Glomerular endothelial cell (primary cell): Measurements from ENCODE around the gene AUH. TPM values are rescaled to one million over a fixed set of nuclear protein-coding genes. Genes with fewer than 3 reads are reported as not detected.

Source experiments
- DNase-seq: peaks from one replicate; pipeline ENCODE4 v3.0.0-alpha.2; 2011; ENCODE audit warnings: low read depth, low spot score; ENCODE audit errors: extremely low read depth
- total RNA-seq: library from RNA; depleted of rRNA; stranded (reverse); fragments of >200 nt; gene quantifications from 2 replicates; pipeline ENCODE4 v1.2.3, GENCODE V29; 2015

The AUH gene
- total RNA-seq, 1 donor from 2014 or later: 10.2 TPM

DNA sequence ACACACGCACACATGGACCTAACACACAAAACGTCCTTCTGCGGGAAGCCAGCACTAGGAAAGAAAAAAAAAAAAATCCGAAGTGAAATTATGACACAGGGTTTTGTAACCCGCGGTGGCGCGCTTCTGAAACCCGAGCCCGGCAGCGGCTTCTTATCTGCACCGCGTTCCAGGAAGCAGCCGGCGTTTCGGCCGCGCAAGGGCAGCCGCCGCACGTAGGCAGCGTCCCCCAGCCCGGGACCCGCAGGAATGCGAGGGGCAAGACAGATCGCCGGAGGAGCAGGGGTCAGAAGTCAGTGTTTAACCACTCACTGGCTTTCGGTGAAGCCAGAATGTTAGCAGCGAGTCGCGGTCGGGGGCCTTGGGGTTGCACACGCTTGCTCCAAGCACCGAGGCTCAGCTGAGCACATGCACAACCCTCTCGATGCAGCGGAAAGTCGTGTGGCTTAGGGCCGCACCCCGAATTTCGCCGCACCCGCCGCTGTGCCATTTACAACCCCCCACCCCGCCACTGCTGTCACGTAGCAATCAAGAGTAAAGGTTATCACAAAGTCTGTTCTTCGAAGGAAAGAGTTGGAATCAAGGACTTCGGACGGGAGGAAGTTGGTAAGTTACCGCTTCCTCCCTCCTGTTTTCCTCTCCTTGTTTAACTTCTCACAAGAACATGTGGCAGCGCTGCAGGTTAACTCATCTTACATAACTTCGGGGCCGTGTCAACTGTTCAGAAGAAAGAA lies 167.9 kb downstream of the AUH start:
- DNase-seq: peak; percentile 44

DNA sequence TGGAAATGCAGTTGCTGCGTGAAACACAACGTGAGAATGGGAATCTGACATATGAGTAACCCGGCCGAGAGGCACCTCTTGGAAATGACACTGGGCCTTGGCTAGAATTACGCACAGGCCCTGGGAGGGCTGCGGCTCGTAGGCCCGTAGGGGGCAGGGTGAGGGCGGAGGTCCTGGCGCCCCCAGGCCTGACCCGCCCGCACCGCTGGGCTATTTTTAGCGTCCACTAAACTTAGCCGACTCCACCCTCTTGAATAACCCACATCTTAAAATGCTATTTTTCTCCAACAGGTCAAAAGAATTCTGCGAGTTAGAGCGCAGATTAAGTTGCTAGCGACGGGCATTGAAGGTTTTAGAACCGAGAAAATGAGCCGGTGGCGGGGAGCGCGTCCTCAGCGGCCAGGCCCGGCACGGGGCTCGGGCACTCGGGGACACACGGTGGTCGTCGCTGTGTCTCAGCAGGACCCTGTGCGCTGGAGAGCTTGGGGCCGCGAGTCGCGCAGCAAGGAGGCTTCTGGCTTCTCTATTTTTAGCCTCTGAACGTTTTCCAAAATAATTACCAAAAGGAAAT lies 168.5 kb downstream of the AUH start:
- peak; percentile 94 for DNase-seq

DNA sequence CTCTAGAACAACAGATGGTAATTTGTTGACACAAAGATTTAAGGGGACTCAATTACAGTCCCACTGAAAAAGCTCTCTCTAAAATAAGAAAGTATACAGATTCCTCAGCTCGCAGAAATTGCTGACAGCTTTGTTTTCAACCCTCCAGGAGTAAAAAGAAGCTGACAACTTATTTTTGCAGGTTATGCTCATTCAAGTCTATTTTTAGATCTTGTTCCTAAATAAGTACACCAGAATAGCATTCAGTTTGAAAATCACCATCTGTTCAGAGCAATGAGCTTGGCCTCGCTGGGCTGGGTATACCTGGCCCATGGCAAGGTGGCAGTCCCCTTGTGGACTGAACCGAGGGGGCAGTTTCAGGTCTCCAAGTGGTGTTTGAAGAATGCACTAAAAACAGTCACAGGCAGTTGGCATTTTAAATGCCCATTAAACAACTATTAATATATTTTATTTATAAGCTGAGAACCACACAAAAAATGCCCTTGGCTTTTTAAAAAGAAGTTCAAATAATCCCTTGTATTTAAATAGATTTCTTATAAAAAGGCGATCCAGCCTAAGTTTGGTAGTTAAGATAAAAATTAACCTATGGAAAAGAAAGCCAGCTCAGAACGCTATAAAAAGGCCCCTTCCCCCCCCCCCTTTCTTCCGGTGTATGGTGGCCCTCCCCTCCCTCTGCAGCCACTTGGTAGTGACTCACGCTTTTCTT lies 169.2 kb downstream of the AUH start:
- no peak for DNase-seq

DNA sequence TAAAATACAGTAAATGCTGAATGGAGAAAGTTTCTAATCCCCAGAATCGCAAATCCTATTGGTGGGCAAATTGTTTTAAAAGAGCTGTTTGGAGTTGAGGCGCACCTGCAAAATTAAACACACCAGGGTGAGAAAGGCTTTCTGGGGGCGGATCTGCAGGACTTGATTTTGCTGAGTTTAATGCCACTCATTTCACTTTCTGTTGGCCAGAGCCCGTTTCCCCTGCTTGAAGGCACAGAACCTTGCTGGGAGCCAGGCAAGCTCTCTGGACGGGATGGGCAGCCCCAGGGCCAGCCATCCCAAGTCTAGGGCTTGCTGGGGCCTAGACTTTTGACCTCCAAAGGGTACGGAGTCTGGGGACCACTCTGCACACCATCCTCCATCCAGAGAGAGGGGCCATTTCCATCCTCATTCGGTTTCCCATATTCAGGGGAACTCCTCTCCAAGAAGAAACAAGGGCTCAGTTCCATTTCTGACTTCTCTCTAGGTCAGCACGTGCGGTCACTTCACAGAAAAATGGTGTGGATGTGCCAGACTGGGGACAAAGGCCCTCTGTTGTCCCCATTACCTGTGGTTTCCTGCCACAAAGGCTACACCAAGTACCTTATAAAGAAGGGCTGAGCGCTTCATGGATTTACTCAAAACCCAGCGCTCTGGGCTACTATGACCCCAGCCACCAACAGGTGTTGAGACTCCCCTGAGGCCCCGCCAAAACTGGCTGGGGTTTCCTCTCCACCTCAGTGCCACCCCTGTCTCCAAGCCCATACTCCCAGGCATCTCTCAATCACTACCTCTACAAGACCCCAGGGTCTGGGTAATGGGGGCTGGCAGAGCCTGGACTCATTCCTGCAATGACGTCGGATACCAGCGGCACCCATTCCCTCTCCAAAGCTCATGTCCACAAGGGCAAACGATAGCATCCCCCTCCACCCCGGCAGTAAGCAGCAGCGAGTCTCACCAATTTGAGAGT lies 170.0 kb downstream of the AUH start:
- no peak for DNase-seq

DNA sequence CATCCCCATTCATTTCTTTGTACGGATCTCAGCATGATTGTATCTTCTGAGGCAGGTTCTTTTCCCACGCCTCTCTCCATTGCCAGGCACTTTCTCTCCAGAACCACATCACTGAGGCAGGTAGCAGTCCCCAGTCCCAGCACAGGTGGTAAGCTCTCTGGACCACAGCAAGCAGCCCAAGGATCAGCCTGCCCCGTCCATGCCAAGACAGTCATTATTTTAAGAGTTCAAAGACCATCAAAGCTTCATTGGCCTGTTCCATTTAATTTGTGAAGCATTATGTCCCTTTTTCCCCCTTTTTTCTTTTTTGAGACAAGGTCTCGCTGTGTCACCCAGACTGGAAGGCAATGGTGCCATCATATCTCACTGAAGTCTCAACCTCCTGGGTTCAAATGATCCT lies 171.7 kb downstream of the AUH start:
- no peak for DNase-seq

DNA sequence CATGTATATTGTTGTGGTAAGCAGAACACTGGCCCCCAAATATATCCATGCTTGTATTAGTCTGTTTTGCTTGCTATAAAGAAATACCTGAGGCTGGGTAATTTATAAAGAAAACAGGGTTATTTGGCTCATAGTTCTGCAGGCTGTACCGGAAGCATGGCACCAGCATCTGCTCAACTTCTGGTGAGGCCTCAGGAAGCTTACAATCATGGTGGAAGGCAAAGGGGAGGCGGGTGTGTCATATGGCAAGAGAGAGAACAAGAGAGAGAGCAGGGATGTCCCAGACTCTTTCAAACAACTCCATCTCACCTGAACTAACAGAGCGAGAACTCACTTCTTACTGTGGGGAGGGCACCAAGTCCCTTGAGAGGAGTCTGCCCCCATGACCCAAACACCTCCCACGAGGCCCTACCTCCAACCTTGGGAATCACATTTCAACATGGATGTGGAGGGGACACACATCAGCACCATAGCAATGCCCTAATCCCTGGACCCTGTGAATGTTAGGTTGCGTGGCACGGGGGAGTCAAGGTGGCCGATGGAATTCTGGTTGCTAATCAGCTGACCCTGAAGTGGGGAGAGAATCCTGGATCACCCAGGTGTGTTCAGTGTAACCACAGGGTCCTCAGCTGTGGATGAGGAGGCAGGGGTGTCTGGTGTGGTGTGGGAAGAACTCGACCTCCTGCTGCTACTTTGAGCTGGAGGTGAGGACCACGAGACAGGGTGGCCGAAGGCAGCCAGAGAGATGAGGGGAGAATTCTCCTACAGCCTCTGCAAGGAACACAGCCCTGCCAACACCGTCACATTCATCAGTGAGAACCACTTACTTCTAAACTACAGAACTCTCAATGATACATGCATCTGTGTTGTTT lies 172.8 kb downstream of the AUH start:
- no peak for DNase-seq

DNA sequence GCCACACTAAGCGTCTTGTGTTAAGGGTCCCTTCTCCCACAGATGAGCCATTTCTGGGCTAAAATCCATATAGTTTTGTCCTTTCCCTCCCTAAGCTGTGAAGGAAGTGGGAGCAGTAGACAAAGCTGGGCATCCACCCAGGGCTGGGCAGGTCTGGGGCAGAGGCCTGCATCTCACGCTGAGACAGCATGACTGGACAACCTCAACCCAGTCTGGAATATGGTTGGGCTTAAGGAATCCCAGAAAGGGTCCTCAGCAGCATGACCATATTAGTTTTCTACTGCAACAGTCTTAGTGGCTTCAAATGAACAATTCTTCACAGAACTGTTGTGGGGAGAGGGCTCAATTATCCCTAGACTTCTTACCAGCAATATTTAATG lies 173.8 kb downstream of the AUH start:
- no peak for DNase-seq

DNA sequence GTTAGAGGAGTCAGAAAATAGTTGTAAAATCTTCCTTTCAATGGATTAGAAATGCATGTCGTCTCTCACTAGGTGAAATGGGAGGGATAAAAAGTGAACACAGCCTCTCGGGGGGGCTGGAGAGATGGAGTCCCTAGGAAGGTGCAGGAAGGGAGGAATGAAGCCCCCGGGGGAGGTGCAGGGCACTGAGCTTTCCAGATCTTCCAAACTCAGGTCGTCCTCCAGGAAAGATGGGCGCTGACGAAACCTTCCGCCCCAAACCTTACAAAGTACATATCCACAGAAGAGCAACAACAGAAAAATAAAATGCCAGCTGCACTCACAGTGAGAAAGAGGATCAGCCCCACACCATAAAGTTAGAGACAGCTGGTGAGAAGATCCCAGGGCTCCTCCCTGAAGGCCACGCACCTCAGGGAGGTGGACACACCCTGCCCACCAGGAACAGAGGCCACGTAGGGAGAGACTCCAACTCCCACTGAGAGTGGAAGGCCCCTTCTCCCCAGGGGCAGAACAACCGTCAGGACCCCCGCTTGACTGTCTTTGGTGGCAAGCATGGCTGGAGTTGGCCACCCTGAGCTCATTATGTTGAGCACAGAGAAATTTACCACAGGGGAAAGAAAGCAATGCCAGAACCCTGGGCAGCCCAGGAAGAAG lies 174.3 kb downstream of the AUH start:
- DNase-seq: no peak

DNA sequence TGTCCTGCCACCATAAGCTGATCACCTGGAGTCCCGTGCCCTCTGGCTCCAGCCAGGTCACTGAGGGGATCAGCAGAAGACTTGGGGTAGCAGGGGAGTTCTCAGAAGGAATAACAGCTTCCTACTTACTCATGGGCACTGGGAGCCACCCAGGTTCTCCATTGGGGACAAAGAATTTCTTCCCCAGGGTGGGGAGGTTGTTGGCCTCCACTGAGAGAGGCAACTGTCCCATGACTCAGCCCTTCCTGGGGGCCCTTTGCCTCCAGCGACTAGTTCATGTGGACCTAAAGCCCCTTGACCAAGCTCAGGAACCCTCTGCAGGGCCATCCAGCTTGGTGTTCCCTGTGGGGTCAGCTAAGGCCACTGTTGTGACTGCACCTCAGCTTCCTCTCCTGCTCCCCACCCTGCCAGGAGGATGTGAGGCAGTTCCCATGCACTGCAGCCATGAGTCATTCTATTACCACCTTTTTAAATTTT lies 175.0 kb downstream of the AUH start:
- no peak for DNase-seq

DNA sequence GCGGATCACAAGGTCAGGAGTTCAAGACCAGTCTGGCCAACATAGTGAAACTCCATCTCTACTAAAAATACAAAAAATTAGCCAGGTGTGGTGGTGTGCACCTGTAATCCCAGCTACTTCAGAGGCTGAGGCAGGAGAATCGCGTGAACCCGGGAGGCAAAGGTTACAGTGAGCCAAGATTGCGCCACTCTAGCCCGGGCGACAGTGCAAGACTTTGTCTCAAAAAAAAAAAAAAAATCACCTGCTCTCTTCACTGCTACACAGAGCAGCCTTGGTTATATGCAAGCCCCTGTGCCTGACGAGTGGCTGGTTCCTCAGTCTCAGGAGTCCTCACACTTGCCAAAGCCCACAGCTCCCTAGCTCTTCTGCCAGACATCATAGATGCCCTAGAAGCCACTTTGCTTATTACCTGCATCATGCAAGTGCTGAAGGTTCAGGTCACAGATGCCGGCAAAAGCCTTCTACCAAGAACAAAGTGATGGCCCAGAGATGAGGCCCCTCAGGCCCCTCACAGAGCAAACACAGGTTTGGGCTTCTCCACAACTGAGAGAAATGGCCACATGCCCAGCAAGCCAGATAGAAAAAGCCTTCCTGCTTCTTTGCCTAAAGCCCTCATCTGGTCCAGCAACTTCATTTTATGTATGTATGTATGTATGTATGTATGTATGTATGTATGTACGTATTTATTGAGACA lies 176.4 kb downstream of the AUH start:
- DNase-seq: no peak

DNA sequence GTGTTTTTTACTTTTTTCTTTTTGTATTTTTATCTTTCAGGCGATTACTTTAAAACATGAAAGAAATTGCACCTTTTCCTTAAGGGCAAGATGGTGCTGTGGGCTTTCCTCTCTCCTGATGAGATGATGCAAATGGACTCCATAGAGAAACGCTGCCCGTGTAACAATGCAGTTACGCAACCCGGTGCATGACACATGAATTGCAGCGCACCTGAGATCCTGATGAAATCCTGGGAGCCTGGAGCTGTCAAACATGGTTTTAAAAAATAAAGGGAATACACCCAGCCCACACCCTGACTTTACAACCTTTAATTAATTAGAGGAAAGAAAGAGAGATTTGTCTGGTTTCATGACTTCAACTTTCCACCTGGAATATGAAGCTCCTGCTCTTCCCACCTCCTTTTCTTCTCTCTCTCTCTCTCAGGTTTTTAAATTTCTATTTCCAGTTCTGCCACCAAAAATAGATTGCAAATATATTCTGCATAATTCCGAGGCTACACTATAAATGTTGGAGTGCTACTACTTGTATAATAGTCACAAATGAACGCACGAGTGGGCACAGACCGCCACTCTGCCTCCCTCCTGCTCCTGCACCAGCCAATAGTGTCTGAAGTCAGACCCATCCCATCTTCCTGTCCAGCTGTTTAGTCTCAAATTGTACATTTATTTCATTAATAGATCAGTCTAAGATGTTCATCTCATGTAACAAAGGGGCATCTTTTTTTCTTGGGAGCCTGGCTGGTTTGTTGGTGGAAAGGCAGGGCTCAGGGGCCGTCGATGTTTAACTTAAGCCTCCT lies 179.1 kb downstream of the AUH start:
- DNase-seq: no peak

DNA sequence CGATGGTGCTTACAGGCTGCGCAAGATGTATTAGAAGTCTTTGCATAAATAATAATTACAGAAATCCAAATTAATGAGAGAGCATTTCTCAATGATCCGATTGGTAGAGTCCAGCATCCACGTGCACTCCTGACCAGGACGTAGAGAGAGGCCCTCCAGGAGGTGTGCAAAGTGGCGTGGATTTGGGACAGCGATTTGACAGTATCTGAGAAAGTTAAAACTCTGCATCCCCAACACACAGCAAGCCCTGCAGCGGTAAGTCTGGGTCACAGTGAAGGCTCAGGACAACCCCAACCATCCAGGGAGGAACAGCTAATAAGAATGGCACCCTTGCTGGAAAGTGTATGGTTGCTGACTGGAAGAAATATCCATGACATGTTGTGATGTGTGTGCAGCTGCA lies 180.2 kb downstream of the AUH start:
- DNase-seq: no peak

DNA sequence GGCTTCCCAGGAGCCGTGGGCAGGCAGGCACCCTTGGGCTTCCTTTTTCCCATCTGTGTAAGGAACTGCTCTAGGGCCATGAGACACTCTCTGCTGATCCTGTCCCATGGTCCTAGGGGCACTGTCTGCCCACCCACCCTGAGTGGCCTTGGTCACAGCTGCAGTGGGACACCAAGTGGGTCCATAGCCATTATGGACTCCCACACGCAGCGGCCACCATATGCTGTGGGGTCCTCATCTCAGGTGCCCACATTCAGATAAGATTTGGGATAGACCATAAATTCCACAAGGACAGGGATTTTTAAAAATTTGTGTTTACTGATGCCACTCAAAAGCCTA lies 180.8 kb downstream of the AUH start:
- no peak for DNase-seq

DNA sequence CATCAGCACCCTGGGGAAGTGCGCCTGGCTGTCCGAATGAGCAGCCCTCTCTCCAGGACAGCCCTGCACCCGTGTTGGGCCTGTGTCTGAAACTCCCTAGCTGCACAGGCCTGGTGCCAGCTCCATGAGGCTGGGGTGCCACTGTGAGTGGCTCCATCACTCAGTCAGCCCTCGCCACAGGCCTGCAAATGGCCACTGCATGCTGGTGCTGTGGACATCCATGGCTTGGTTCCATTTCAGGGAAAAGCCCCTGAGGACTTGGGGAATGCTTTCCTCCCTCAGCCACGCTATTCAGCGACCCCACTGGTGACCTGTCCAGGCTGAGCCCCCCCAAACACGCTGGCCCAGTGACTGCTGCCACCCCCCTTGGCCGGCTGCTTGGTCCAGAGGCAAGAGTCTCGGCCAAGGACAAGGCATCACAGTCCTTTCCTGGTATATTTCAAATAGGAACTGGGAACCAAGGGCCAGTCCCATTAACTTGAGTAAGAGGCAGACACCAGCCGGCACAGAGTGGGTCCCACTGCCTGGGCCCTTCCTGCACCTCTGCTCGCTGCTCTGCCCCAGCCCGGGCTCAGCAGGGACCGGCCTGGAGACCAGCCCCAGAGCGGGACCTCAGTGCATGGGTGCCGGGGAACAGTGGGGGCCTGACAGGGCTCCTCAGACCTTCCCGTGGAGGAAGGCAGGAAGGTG lies 181.3 kb downstream of the AUH start:
- no peak for DNase-seq

DNA sequence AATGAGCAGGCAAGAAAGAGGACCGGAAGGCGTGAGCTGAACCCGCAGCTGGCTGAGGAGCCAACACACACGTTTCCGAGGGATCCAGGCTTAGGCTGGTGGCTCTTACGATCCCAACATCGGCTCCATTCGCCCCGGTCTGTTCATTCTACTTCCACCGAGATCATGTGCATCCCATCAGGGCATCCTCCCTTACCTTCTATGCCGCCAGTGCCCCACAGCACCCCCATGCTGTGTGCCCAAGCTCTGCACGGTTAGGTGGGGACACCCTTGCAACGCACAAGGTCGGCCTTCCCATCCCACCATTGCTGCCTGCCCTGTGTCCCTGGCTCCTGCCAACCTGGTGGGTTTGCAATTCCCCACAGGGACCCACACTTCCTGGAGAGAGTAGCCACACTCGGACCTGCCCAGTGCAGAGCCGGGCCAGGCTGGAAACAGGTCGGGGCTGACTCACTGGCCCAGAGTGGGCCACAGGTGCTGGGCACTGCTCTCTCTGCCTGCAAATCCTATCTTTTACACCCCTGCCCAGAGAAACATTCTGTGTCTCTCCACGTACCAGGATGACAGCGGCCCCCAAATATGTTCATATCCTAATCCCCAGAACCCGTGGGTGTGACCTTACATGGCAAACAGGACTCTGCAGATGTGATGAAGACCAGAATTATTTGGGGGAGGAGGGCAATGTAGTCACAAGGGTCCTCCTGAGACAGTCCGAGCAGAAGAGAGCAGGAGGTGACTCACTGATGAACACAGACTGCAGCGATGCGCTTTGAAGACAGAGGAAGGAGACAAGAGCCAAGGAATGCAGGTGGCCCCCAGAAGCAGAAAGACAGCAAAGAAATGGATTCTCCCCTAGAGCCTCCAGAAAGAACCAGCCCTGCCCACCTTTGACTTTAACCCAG lies 182.2 kb downstream of the AUH start:
- no peak for DNase-seq
